Nephron progenitor cell (in vitro differentiated cells): ENCODE results near the gene ARHGAP40.

ENCODE experiments used
- DNase-seq: peaks from one replicate; pipeline ENCODE4 v3.0.0; 2021
- H3K27ac Mint-ChIP-seq: 2 replicates; pipeline ENCODE4 v1.8.0; 2021; ENCODE audit warnings: mild to moderate bottlenecking, moderate library complexity, mixed read lengths
- H3K27me3 Mint-ChIP-seq: 2 replicates; pipeline ENCODE4 v1.8.0; 2021; ENCODE audit warnings: mild to moderate bottlenecking, low read depth, mixed read lengths; ENCODE audit not compliant: poor library complexity
- H3K36me3 Mint-ChIP-seq: 2 replicates; pipeline ENCODE4 v1.8.0; 2021; ENCODE audit warnings: low read depth, mixed read lengths
- H3K4me1 Mint-ChIP-seq: 2 replicates; pipeline ENCODE4 v1.8.0; 2021; ENCODE audit warnings: mixed read lengths
- H3K4me3 Mint-ChIP-seq: 2 replicates; pipeline ENCODE4 v1.8.0; 2021; ENCODE audit warnings: mild to moderate bottlenecking, moderate library complexity, mixed read lengths
- H3K9me3 Mint-ChIP-seq: 2 replicates; pipeline ENCODE4 v1.8.0; 2021; ENCODE audit warnings: mild to moderate bottlenecking, moderate library complexity, mixed read lengths
- CTCF ChIP-seq: fragments of 200-600 bp; sonication (generic); IDR thresholded peaks from 2 replicates; pipeline ENCODE4 v1.5.0; 2021; ENCODE audit warnings: antibody characterized with exemption

Gene ARHGAP40

GRCh38 chr20:38601216-38602184, at the start of gene ARHGAP40:
Gene ARHGAP40 (plus strand): TSS chr20:38601809.
- Mint-ChIP-seq H3K27ac (peak within 1 kb of the TSS; percentile 10), H3K9me3 (peaks cover 7% of the 10 kb centered on the region), H3K27me3 (peaks cover 70% of the 10 kb centered on the region), H3K4me1 (peaks cover 9% of the 10 kb centered on the region), H3K4me3 (peak within 1 kb of the TSS; percentile 63), H3K36me3 (no peaks in the 10 kb centered on the region)
- peak; percentile 49 for DNase-seq
- TF ChIP-seq CTCF: no peak

- no peaks in the 10 kb centered on the region for H3K9me3 Mint-ChIP-seq
- DNase-seq: no peak
- no peaks in the 10 kb centered on the region for H3K4me1 Mint-ChIP-seq
- H3K36me3 Mint-ChIP-seq: peaks cover 51% of the 10 kb centered on the region
- no peak for TF ChIP-seq CTCF
- H3K4me3 Mint-ChIP-seq: no peak overlapping the region
- H3K27me3 Mint-ChIP-seq: no peaks in the 10 kb centered on the region
- no peak overlapping the region for H3K27ac Mint-ChIP-seq
Observed at GRCh38 chr20:38554986-38555385, 46.6 kb upstream of the ARHGAP40 start.

DNA sequence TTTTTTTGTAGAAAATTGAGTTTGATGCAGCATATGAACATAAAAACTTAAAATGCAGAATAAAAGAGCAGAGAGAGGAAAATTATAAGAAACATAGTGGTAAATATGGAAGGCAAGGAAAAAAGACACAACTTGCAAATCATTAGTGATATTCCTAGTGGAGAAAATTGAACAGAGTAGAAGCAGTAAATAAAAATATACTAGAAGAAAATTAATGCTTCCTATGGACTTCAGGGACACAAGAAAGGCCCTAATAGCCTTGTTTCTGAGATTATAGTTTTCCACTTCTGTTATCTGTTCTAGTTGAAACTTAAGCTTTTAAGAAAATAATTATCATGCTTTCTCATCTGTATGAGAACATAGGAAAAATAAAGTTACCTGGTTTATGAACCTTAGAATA, 46.2 kb upstream of the ARHGAP40 start:
- H3K27me3 Mint-ChIP-seq: no peaks in the 10 kb centered on the region
- peaks cover 54% of the 10 kb centered on the region for H3K36me3 Mint-ChIP-seq
- H3K4me1 Mint-ChIP-seq: no peaks in the 10 kb centered on the region
- H3K4me3 Mint-ChIP-seq: no peak overlapping the region
- TF ChIP-seq CTCF: no peak
- H3K9me3 Mint-ChIP-seq: no peaks in the 10 kb centered on the region
- no peak overlapping the region for H3K27ac Mint-ChIP-seq
- DNase-seq: no peak

DNA sequence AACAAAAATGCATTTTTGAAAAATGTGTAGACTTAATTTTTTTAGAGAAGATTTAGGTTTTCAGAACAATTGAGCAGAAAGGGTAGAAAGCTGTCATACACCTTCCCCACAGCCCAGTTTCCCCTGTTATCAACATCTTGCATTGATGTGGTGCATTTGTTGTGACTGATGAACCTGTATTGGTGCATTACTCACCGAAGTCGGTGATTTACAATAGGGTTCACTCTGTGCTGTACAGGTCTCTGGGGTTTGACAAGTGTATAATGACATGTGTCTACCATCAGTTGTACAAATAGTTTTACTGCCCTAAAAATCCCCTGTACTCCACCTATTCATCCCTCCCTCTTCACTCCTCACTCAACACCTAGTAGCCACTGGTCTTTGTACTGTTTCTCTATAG, 44.4 kb upstream of the ARHGAP40 start:
- no peak overlapping the region for H3K4me3 Mint-ChIP-seq
- no peaks in the 10 kb centered on the region for H3K4me1 Mint-ChIP-seq
- H3K9me3 Mint-ChIP-seq: no peaks in the 10 kb centered on the region
- no peaks in the 10 kb centered on the region for H3K27me3 Mint-ChIP-seq
- H3K27ac Mint-ChIP-seq: peak overlapping the region; percentile 31
- no peak for TF ChIP-seq CTCF
- no peak for DNase-seq
- H3K36me3 Mint-ChIP-seq: peaks cover 64% of the 10 kb centered on the region

DNA sequence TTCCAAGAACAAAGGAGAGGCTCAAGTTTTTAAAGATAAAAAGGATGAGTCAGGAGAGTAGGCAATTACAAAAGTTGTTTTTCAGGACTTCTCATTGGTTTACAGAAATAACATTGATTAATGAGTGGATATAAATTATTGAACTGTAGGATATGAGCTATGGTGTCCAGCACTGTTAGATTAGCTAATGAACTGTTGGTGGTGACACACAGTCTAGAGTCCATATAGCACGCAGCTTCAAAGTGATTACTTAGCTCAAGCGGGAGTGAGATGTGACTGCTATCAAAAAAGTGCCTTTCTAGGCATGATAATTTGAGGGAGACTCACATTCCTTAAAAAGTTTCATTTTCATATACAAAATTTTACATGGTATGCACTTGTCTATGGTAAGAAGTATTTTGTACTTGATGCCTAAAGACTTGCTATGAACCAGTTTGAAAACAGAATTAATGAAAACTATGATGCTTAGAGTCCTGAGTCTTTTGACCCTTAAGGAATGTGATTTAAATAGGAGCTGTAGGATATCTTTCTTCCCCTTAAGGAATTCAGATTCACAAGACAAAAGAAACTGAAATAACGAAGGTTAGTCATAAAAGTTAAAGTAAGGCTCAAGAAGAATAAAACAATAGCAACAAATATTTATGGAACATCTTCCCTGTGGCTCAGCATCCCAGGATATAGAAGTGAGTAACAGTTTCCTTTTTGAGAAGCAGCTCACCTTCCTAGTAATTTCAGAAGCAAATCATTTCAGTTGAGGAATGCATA, 42.8 kb upstream of the ARHGAP40 start:
- Mint-ChIP-seq H3K4me3 (no peak overlapping the region), H3K4me1 (no peaks in the 10 kb centered on the region), H3K27ac (no peak overlapping the region), H3K9me3 (no peaks in the 10 kb centered on the region), H3K27me3 (no peaks in the 10 kb centered on the region), H3K36me3 (peaks cover 68% of the 10 kb centered on the region)
- DNase-seq: no peak
- TF ChIP-seq CTCF: no peak
